Endothelial cell of umbilical vein (primary cell): Measurements from ENCODE around the gene KCNC1. TPM values are rescaled to one million over a fixed set of nuclear protein-coding genes. Genes with fewer than 3 reads are reported as not detected.

Experiments
- Bru-seq: library from RNA; stranded (reverse); fragments of 400-500 nt; gene quantifications from one replicate; lab custom pipeline; 2021; lab: Mats Ljungman, UMichigan
- BruChase-seq, 2 experiments: library from RNA; stranded (reverse); fragments of 400-500 nt; gene quantifications; one replicate each; lab custom pipeline; 2021; lab: Mats Ljungman, UMichigan
- BruUV-seq: library from RNA; stranded (reverse); fragments of 400-500 nt; replicated peaks from 2 replicates; lab custom pipeline; 2021; lab: Mats Ljungman, UMichigan
- CTCF ChIA-PET: fragments of 300-600, 350-600 bp; sonication (Branson Sonifier 250); formaldehyde crosslinking; loops from one replicate; lab custom pipeline; 2021; ENCODE audit warnings: antibody characterized with exemption, inconsistent platforms; lab: Charles Lee
- POLR2A ChIA-PET: fragments of 300-600, 350-600 bp; sonication (Branson Sonifier 250); formaldehyde crosslinking; loops from one replicate; lab custom pipeline; 2021; ENCODE audit warnings: antibody characterized with exemption, inconsistent platforms; lab: Charles Lee
- DNase-seq: peaks from one replicate; pipeline ENCODE4 v3.0.0-alpha.2; 2011; ENCODE audit warnings: low read depth, low spot score
- FAIRE-seq: peaks from 2 replicates; lab custom pipeline; 2011; peaks lifted over from hg19 to GRCh38; lab: Jason Lieb, UNC
- H2AFZ ChIP-seq: 2 replicates; pipeline ENCODE4 v1.6.0; 2012; ENCODE audit warnings: low read depth, low read length, control low read depth, inconsistent platforms
- H3K27ac ChIP-seq: 2 replicates; pipeline ENCODE4 v1.5.1; 2011; ENCODE audit warnings: low read depth, mild to moderate bottlenecking, control low read depth, low read length, moderate library complexity; ENCODE audit not compliant: insufficient read depth
- H3K27me3 ChIP-seq, 2 experiments: 2 replicates each; pipeline versions ENCODE4 v1.6.0 to v1.6.1; 2011; ENCODE audit warnings: low read length in 2 of 2, mixed read lengths in 1 of 2; ENCODE audit not compliant: control insufficient read depth in 2 of 2, insufficient read depth in 2 of 2
- H3K36me3 ChIP-seq, 2 experiments: 2 replicates in 1 of 2; 3 replicates in 1 of 2; pipeline ENCODE4 v1.5.1; 2011; ENCODE audit warnings: low read length in 2 of 2, mild to moderate bottlenecking in 1 of 2, moderate library complexity in 1 of 2; ENCODE audit not compliant: control insufficient read depth in 2 of 2, insufficient read depth in 2 of 2; ENCODE audit errors: extremely low read depth in 1 of 2
- H3K4me1 ChIP-seq: 3 replicates; pipeline ENCODE4 v1.5.1; 2011; ENCODE audit warnings: mild to moderate bottlenecking, low read length; ENCODE audit not compliant: control insufficient read depth, insufficient read depth; ENCODE audit errors: extremely low read depth
- H3K4me2 ChIP-seq: 2 replicates; pipeline ENCODE4 v1.6.1; 2011; ENCODE audit warnings: low read length, control low read depth, mixed read lengths; ENCODE audit not compliant: insufficient read depth
- H3K4me3 ChIP-seq, 3 experiments: fragments of 200-600 bp in 1 of 3; sonication (generic), shearing (Covaris generic) in 1 of 3; replicated peaks in 1 of 3; 2 replicates each; pipeline ENCODE4 v1.5.1; 2011 to 2016; ENCODE audit warnings: control low read depth in 3 of 3, low read length in 3 of 3, mild to moderate bottlenecking in 2 of 3, inconsistent platforms in 1 of 3, low read depth in 1 of 3, moderate library complexity in 1 of 3; ENCODE audit not compliant: insufficient read depth in 1 of 3
- H3K79me2 ChIP-seq: 2 replicates; pipeline ENCODE4 v1.6.0; 2012; ENCODE audit warnings: low read length, inconsistent platforms; ENCODE audit not compliant: control insufficient read depth, insufficient read depth
- H3K9ac ChIP-seq: replicated peaks from 2 replicates; pipeline ENCODE3; 2011; ENCODE audit warnings: low read length, control low read depth; ENCODE audit not compliant: insufficient read depth; ENCODE audit errors: extremely low read depth
- H3K9me1 ChIP-seq: replicated peaks from 3 replicates; pipeline ENCODE4 v1.6.0; 2011; ENCODE audit warnings: mild to moderate bottlenecking, low read length; ENCODE audit not compliant: control insufficient read depth, insufficient read depth; ENCODE audit errors: extremely low read depth
- H3K9me3 ChIP-seq: replicated peaks from 2 replicates; pipeline ENCODE4 v1.5.1; 2012; ENCODE audit warnings: low read length, inconsistent platforms; ENCODE audit not compliant: control insufficient read depth, insufficient read depth
- H4K20me1 ChIP-seq: replicated peaks from 2 replicates; pipeline ENCODE3; 2011; ENCODE audit warnings: mild to moderate bottlenecking, low read length; ENCODE audit not compliant: control insufficient read depth, insufficient read depth; ENCODE audit errors: extremely low read depth
- EZH2 ChIP-seq: IDR thresholded peaks from 2 replicates; pipeline ENCODE4 v1.6.1; 2012; ENCODE audit warnings: borderline replicate concordance, low read depth, mild to moderate bottlenecking, moderate library complexity, low read length, inconsistent platforms; ENCODE audit not compliant: severe bottlenecking
- FOS ChIP-seq: IDR thresholded peaks from 2 replicates; pipeline ENCODE4 v1.6.1; 2011; ENCODE audit warnings: mild to moderate bottlenecking, low read length, moderate library complexity, borderline replicate concordance; ENCODE audit not compliant: insufficient read depth
- GATA2 ChIP-seq: IDR thresholded peaks from 2 replicates; pipeline ENCODE4 v1.7.0; 2011; ENCODE audit warnings: low read depth, mild to moderate bottlenecking, moderate library complexity, mixed read lengths, low read length; ENCODE audit not compliant: insufficient read length, insufficient read depth
- JUN ChIP-seq: IDR thresholded peaks from 2 replicates; pipeline ENCODE4 v1.6.1; 2011; ENCODE audit warnings: borderline replicate concordance, low read depth; ENCODE audit not compliant: insufficient read length, insufficient read depth
- MAX ChIP-seq: IDR thresholded peaks from 2 replicates; pipeline ENCODE4 v1.6.1; 2011; ENCODE audit not compliant: insufficient read depth, insufficient read length
- MYC ChIP-seq: IDR thresholded peaks from one replicate; pipeline ENCODE4 v1.6.1; 2011; ENCODE audit warnings: mild to moderate bottlenecking, low read depth, low read length
- POLR2A ChIP-seq: IDR thresholded peaks from 2 replicates; pipeline ENCODE4 v1.6.1; 2012; ENCODE audit warnings: low read depth, mild to moderate bottlenecking, control low read depth, low read length
- POLR2AphosphoS5 ChIP-seq: IDR thresholded peaks from 2 replicates; pipeline ENCODE4 v1.6.1; 2012; ENCODE audit warnings: low read depth, mild to moderate bottlenecking, control low read depth, low read length, moderate library complexity; ENCODE audit not compliant: insufficient read depth
- dilution Hi-C: fragments of 300-500 bp; cut with MboI; formaldehyde crosslinking; loops from one replicate; pipeline ENCODE4 v1.15.0; 2019; ENCODE audit warnings: low sequenced_read_pairs; ENCODE audit not compliant: extremely low pct_ligation_motif_present
- intact Hi-C: fragments of 100-400 bp; cut with micrococcal nuclease; formaldehyde crosslinking; loops from one replicate; pipeline ENCODE4 v1.10.0; 2022
- long read RNA-seq: library from polyadenylated mRNA; stranded (forward); transcript quantifications from one replicate; pipeline ENCODE4 v2.0.0, GENCODE V29; 2021
- polyA minus RNA-seq, 3 experiments: library from RNA; depleted of rRNA, polyadenylated mRNA; stranded (reverse); fragments of >200 nt; gene quantifications; 1 replicate in 1 of 3; 2 replicates in 2 of 3; pipeline ENCODE4 v1.2.3, GENCODE V29; 2011
- polyA plus RNA-seq, 4 experiments: library from polyadenylated mRNA; depleted of rRNA in 3 of 4; stranded (reverse) in 3 of 4; unstranded in 1 of 4; fragments of >200 nt; gene quantifications; 2 replicates each; pipeline versions ENCODE4 v1.2.1 to v1.2.3, GENCODE V29; 2011 to 2012; ENCODE audit warnings: missing spikeins in 1 of 4
- total RNA-seq: library from RNA; stranded (reverse); gene quantifications from 2 replicates; pipeline ENCODE4 v1.2.3, GENCODE V29; 2021
- TF ChIP-seq, protein P1 (sequence below), 2 donors: IDR thresholded peaks; 1 replicate in 1 of 2; 2 replicates in 1 of 2; pipeline ENCODE4 v1.5.1; 2011; ENCODE audit warnings: low read length in 2 of 2, mild to moderate bottlenecking in 2 of 2, moderate library complexity in 2 of 2, control low read depth in 1 of 2, inconsistent platforms in 1 of 2, low read depth in 1 of 2; ENCODE audit not compliant: insufficient read depth in 1 of 2; ENCODE audit errors: extremely low read depth in 1 of 2

Gene KCNC1
- total RNA-seq = not detected in 2 replicates
- polyA plus RNA-seq = not detected in 2 replicates
- not detected in 2 replicates for polyA plus RNA-seq (2011; cell fraction: cytosol; rRNA removed)
- polyA plus RNA-seq (2011; cell fraction: nucleus; rRNA removed) = not detected in 2 replicates
- 0.09 TPM in 1 of 2 replicates, not detected in the other for polyA plus RNA-seq (2012)
- not detected in 2 replicates for polyA minus RNA-seq
- polyA minus RNA-seq (2011; cell fraction: cytosol; rRNA and poly(A)+ RNA removed) = not detected
- not detected in 2 replicates for polyA minus RNA-seq (2011; cell fraction: nucleus; rRNA and poly(A)+ RNA removed)
- Bru-seq, nascent RNA = not detected
- not detected for BruChase-seq, experiment 1, labeled RNA remaining after a 6-hour chase
- not detected for BruChase-seq, experiment 2, labeled RNA remaining after a 2-hour chase
- long read RNA-seq, partial matches to known transcripts = 0 of 2 reads
- long read RNA-seq, other reads (novel, unspliced or antisense) = 2 of 2 reads

- Histone ChIP-seq H3K27ac (no peak within 1 kb of the TSS), H3K36me3 (no peaks in the 10 kb centered on the region), H3K4me1 (peaks cover 7% of the 10 kb centered on the region), H4K20me1 (no peaks in the 10 kb centered on the region), H3K9me1 (no peaks in the 10 kb centered on the region), H3K27me3 (peaks cover 52 to 55% of the 10 kb centered on the region in 2 experiments), H3K9me3 (no peaks in the 10 kb centered on the region), H3K9ac (no peak within 1 kb of the TSS), H3K4me2 (peak within 1 kb of the TSS; percentile 42), H3K4me3 (peak within 1 kb of the TSS in 2 of 3 experiments; percentile 16 to 17), H2AFZ (no peak within 1 kb of the TSS), H3K79me2 (no peaks in the 10 kb centered on the region)
- DNase-seq (peak; percentile 27), FAIRE-seq (no peak)
- no TSS peak for BruUV-seq
- ChIA-PET POLR2A (no interaction called here), CTCF (interaction anchor here (0.8 to 7.5 kb wide), 5 partner anchors 12 to 241 kb away, joined by 3 to 593 read pairs (median 4); no protein-coding TSS in a partner anchor)
- dilution Hi-C loops = no loop called here
- TF ChIP-seq MAX (no peak), GATA2 (no peak), POLR2A (no peak), JUN (no peak), FOS (no peak), EZH2 (no peak), POLR2AphosphoS5 (no peak), MYC (no peak)
- TF ChIP-seq, protein P1, sequence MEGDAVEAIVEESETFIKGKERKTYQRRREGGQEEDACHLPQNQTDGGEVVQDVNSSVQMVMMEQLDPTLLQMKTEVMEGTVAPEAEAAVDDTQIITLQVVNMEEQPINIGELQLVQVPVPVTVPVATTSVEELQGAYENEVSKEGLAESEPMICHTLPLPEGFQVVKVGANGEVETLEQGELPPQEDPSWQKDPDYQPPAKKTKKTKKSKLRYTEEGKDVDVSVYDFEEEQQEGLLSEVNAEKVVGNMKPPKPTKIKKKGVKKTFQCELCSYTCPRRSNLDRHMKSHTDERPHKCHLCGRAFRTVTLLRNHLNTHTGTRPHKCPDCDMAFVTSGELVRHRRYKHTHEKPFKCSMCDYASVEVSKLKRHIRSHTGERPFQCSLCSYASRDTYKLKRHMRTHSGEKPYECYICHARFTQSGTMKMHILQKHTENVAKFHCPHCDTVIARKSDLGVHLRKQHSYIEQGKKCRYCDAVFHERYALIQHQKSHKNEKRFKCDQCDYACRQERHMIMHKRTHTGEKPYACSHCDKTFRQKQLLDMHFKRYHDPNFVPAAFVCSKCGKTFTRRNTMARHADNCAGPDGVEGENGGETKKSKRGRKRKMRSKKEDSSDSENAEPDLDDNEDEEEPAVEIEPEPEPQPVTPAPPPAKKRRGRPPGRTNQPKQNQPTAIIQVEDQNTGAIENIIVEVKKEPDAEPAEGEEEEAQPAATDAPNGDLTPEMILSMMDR (IDR thresholded peaks at IDR 0.05; ENCODE audit: extremely low read depth in 1 of 2, insufficient read depth in 1 of 2, low read depth in 1 of 2, low read length in 2 of 2) = no peak
- intact Hi-C loops = loop anchor here (10.0 kb wide), 1 partner anchor 370 kb away; the partner anchor contains the start of gene SAAL1
Measured at GRCh38 chr11:17734418-17734911, at the start of gene KCNC1. TSS of gene KCNC1 (plus strand) at chr11:17734781. CDS start at chr11:17736003, 1,222 bp downstream.
